Right atrium auricular region (tissue), 2 donors: ENCODE measurements around the gene BNIP3. TPM values are rescaled to one million over a fixed set of nuclear protein-coding genes. Genes with fewer than 3 reads are reported as not detected.
"Not testable (repeated sequence)": the region's sequence is repeated elsewhere in the genome, so short reads cannot be mapped to it uniquely, and the experiment has no call there.

Experiments
- DNase-seq: peaks from one replicate; pipeline ENCODE4 v3.0.0-alpha.2; 2019; ENCODE audit warnings: low spot score
- H3K27ac ChIP-seq, 2 donors: fragments of 200-600 bp; sonication (generic); 1 replicate in 1 of 2; 2 replicates in 1 of 2; pipeline ENCODE4 v1.5.1; 2016 to 2019
- H3K27me3 ChIP-seq, 2 donors: fragments of 200-600 bp; sonication (generic); one replicate each; pipeline versions ENCODE4 v1.5.1 to v1.6.0; 2017 to 2019
- H3K36me3 ChIP-seq: fragments of 200-600 bp; sonication (generic); one replicate; pipeline ENCODE4 v1.5.1; 2016
- H3K4me1 ChIP-seq, 2 donors: fragments of 200-600 bp; sonication (generic); one replicate each; pipeline versions ENCODE4 v1.5.1 to v1.6.0; 2017 to 2019
- H3K4me3 ChIP-seq, 2 donors: fragments of 200-600 bp; sonication (generic); 1 replicate in 1 of 2; 2 replicates in 1 of 2; pipeline ENCODE4 v1.5.1; 2017 to 2019; ENCODE audit warnings: mild to moderate bottlenecking in 1 of 2, moderate library complexity in 1 of 2
- H3K9me3 ChIP-seq, 2 donors: fragments of 200-600 bp; sonication (generic); one replicate each; pipeline ENCODE4 v1.5.1; 2019
- total RNA-seq, 2 donors: library from RNA; depleted of rRNA; stranded (reverse); fragments of >200 nt; gene quantifications; one replicate each; pipeline ENCODE4 v1.1.0, GENCODE V29; 2016
- TF ChIP-seq, protein P1 (sequence below), 2 donors: fragments of 200-600 bp; sonication (generic); IDR thresholded peaks; one replicate each; pipeline ENCODE4 v1.5.1; 2019; ENCODE audit warnings: antibody characterized with exemption in 2 of 2

Gene BNIP3
- total RNA-seq, 2 donors from 2014 or later: 187 to 189 TPM

- H3K27ac ChIP-seq: no peak overlapping the region
- DNase-seq: no peak
- peaks cover 5 to 11% of the 10 kb centered on the region in 2 donors for H3K9me3 ChIP-seq
- TF ChIP-seq, protein P1, sequence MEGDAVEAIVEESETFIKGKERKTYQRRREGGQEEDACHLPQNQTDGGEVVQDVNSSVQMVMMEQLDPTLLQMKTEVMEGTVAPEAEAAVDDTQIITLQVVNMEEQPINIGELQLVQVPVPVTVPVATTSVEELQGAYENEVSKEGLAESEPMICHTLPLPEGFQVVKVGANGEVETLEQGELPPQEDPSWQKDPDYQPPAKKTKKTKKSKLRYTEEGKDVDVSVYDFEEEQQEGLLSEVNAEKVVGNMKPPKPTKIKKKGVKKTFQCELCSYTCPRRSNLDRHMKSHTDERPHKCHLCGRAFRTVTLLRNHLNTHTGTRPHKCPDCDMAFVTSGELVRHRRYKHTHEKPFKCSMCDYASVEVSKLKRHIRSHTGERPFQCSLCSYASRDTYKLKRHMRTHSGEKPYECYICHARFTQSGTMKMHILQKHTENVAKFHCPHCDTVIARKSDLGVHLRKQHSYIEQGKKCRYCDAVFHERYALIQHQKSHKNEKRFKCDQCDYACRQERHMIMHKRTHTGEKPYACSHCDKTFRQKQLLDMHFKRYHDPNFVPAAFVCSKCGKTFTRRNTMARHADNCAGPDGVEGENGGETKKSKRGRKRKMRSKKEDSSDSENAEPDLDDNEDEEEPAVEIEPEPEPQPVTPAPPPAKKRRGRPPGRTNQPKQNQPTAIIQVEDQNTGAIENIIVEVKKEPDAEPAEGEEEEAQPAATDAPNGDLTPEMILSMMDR (IDR thresholded peaks at IDR 0.05): no peak
- no peak overlapping the region for H3K4me3 ChIP-seq
- peaks cover 0 to 41% of the 10 kb centered on the region in 2 donors for H3K4me1 ChIP-seq
- no peaks in the 10 kb centered on the region for H3K36me3 ChIP-seq
- H3K27me3 ChIP-seq: no peaks in the 10 kb centered on the region
Observed at GRCh38 chr10:131925011-131925649, 56.6 kb downstream of the BNIP3 start.

DNA sequence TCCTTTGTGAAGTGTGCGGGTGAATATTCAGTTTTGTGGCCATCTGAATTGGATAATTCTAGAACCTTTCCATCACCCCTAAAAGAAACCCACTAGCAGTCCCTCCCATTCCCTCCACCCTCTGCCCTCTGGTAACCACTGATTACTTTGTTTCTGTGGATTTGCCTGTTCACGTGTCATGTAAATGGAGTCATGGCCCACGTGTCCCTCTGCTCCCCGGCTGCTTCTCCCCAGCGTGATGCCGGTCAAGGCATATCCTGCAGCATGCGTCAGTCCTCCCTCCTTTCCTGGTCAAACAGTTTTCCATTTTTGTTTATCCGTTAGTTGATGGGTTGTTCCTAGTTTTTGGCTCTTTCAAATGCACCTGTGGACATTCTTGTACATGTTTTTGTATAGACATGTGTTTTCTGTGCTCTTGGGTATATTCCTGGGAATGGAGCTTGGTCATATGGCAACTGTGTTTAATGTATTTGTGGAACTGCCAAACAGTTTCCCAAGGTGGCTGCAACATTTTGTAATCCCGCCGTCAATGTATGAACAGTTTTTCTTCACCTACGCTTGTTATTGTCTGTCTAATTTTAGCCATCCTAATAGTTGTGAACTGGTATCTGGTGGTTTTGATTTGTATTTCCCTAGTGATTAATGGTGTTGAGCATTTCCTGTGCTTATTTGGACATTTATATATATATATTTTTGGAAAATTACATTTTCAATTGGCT, 58.5 kb downstream of the BNIP3 start:
- peaks cover 5 to 11% of the 10 kb centered on the region in 2 donors for H3K9me3 ChIP-seq
- H3K27me3 ChIP-seq: no peaks in the 10 kb centered on the region
- peaks cover 0 to 22% of the 10 kb centered on the region in 2 donors for H3K4me1 ChIP-seq
- no peak for DNase-seq
- H3K36me3 ChIP-seq: no peaks in the 10 kb centered on the region
- TF ChIP-seq, protein P1 (IDR thresholded peaks at IDR 0.05): no peak
- H3K27ac ChIP-seq: no peak overlapping the region
- no peak overlapping the region for H3K4me3 ChIP-seq

DNA sequence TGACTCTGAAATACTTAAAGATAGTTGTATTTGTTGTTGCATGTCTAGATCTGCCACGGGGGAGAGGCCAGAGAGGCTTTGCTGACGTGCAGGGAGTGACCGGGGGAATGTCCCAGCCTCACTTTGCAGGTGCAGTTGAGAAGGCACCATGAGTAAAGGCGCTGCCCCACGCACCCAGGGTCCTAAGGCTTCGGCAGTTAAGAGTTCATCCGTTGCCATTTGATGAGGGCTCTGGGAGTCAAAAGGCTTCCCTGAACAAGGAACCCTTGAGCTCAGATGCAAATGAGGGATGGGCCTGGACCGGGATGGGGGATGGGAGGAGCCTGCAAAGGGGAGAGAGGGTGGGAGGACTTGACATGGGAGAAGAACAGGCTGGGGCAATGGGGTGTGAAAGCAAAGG, 60.5 kb downstream of the BNIP3 start:
- Histone ChIP-seq H3K27ac (no peak overlapping the region), H3K27me3 (no peaks in the 10 kb centered on the region), H3K36me3 (no peaks in the 10 kb centered on the region), H3K4me1 (peaks cover 0 to 11% of the 10 kb centered on the region in 2 donors), H3K4me3 (no peak overlapping the region), H3K9me3 (peaks cover 5 to 11% of the 10 kb centered on the region in 2 donors)
- TF ChIP-seq, protein P1 (IDR thresholded peaks at IDR 0.05): no peak
- DNase-seq: no peak

DNA sequence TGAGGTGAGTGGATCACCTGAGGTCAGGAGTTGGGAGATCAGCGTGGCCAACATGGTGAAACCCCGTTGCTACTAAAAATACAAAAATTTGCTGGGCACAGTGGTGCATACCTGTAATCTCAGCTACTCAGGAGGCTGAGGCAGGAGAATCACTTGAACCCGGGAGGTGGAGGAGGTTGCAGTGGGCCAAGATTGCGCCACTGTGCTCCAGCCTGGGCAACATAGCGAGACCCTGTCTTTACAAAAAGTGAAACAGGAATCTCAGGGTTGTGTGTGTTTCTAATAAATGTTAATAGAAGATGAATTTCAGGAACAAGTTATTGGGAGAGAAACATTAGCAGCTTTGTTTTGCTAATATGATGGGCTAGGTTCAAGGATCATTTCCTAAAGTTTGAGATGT, 61.0 kb downstream of the BNIP3 start:
- no peak for DNase-seq
- TF ChIP-seq, protein P1 (IDR thresholded peaks at IDR 0.05): no peak
- Histone ChIP-seq H3K9me3 (peaks cover 3 to 11% of the 10 kb centered on the region in 2 donors), H3K4me3 (no peak overlapping the region), H3K36me3 (no peaks in the 10 kb centered on the region), H3K27ac (no peak overlapping the region), H3K4me1 (peaks cover 0 to 7% of the 10 kb centered on the region in 2 donors), H3K27me3 (no peaks in the 10 kb centered on the region)

- H3K27ac ChIP-seq: no peak overlapping the region
- TF ChIP-seq, protein P1 (IDR thresholded peaks at IDR 0.05): no peak
- H3K4me1 ChIP-seq: peaks cover 0 to 7% of the 10 kb centered on the region in 2 donors
- no peak overlapping the region for H3K4me3 ChIP-seq
- no peak for DNase-seq
- H3K9me3 ChIP-seq: peaks cover 0 to 8% of the 10 kb centered on the region in 2 donors
- H3K27me3 ChIP-seq: no peaks in the 10 kb centered on the region
- no peaks in the 10 kb centered on the region for H3K36me3 ChIP-seq
Observed at GRCh38 chr10:131920151-131920550, 61.6 kb downstream of the BNIP3 start.

GRCh38 chr10:131919461-131919860, 62.3 kb downstream of the BNIP3 start:
- not testable (repeated sequence) for H3K27me3 ChIP-seq, H3K27ac ChIP-seq, H3K4me1 ChIP-seq, H3K36me3 ChIP-seq, H3K4me3 ChIP-seq, DNase-seq, H3K9me3 ChIP-seq

Other genes with a start within 250 kb of the BNIP3 start
- gene PPP2R2D, start 80.9 kb downstream of the BNIP3 start, total RNA-seq: 10 to 100 TPM; 23.8 to 30.6 TPM
- gene JAKMIP3, start 84.0 kb upstream of the BNIP3 start, total RNA-seq: under 1 TPM; 0.20 to 0.44 TPM
- 1 to 10 TPM; 3.4 to 4.1 TPM for gene DPYSL4, start 205.0 kb upstream of the BNIP3 start, total RNA-seq